ENCODE measurements around the gene PRCD.

DNA sequence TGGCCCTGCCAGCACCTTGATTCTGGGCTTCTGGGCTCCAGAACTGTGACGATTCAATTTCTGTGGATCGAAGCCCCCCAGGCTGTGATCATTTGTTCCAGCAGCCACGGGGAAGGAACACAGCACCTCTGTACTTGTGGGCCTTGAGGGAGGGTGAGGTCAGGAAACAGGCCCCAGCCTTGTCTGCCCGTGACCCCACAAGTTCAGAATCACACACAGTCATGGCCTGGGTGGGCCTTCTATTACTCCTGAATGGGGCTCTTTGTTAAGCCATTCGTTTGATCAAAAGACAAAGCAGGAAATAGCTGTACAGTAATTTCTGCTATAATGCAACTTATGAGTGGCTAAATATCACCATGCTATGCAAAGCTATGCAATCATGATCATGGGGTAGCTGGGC lies 35.7 kb downstream of the PRCD start:
- TF ChIP-seq MXI1 (IDR thresholded peaks at IDR 0.05; ENCODE audit: low read depth, low read length): no peak
- TF ChIP-seq RFX5 (IDR thresholded peaks at IDR 0.05; ENCODE audit: low read length): no peak
- no peak for TF ChIP-seq SIN3A (IDR thresholded peaks at IDR 0.05; ENCODE audit: borderline replicate concordance, low read depth, low read length)
- TF ChIP-seq YY1 (IDR thresholded peaks at IDR 0.05; ENCODE audit: low read depth): no peak
- no peak for TF ChIP-seq REST (IDR thresholded peaks at IDR 0.05; ENCODE audit: low read depth, low read length)
- TF ChIP-seq CTCF (IDR thresholded peaks at IDR 0.05): no peak
- TF ChIP-seq FOXJ3 (CRISPR knock-in tag; IDR thresholded peaks at IDR 0.05): no peak
- no peak for TF ChIP-seq EP300 (IDR thresholded peaks at IDR 0.05; ENCODE audit: borderline replicate concordance in 1 of 2, low read depth in 1 of 2, low read length in 1 of 2)
- TF ChIP-seq MAX (IDR thresholded peaks at IDR 0.05; ENCODE audit: low read depth): no peak
- TF ChIP-seq GABPA (IDR thresholded peaks at IDR 0.05; ENCODE audit: low read depth): no peak
- no peak for TF ChIP-seq USF2 (IDR thresholded peaks at IDR 0.05; ENCODE audit: borderline replicate concordance, low read depth, low read length)

All from SK-N-SH (cell line).